Inflammatory macrophage treated with lipopolysaccharide for 1 hour (primary cell): ENCODE data around the gene ATP8A2.
A peak's percentile ranks its signal among the peaks of the same experiment; 100 is the strongest.
"Not testable (repeated sequence)": the region's sequence is repeated elsewhere in the genome, so short reads cannot be mapped to it uniquely, and the experiment has no call there.

Source experiments
- DNase-seq, 2 donors: peaks; one replicate each; pipeline ENCODE4 v3.0.0-alpha.2; 2020 to 2022

Gene ATP8A2

GRCh38 chr13:26058704-26059103 is 686.9 kb downstream of the ATP8A2 start:
- no peak for DNase-seq

- DNase-seq = no peak
Observed at GRCh38 chr13:26060357-26060756, 688.6 kb downstream of the ATP8A2 start.

- no peak for DNase-seq
Observed at GRCh38 chr13:26061256-26061655, 689.5 kb downstream of the ATP8A2 start.

- DNase-seq = no peak
Observed at GRCh38 chr13:26061947-26062346, 690.2 kb downstream of the ATP8A2 start.

- DNase-seq = peak; percentile 16 to 43
Observed at GRCh38 chr13:26062853-26063444, 691.2 kb downstream of the ATP8A2 start.

- not testable (repeated sequence) for DNase-seq
Observed at GRCh38 chr13:26066492-26066891, 694.7 kb downstream of the ATP8A2 start.

GRCh38 chr13:26067601-26068000 is 695.8 kb downstream of the ATP8A2 start:
- DNase-seq = no peak

- DNase-seq = not testable (repeated sequence)
Observed at GRCh38 chr13:26068372-26068771, 696.6 kb downstream of the ATP8A2 start.

- DNase-seq = not testable (repeated sequence)
Observed at GRCh38 chr13:26069642-26070041, 697.9 kb downstream of the ATP8A2 start.

GRCh38 chr13:26071691-26072090 is 699.9 kb downstream of the ATP8A2 start:
- no peak for DNase-seq

- not testable (repeated sequence) for DNase-seq
Observed at GRCh38 chr13:26072335-26072734, 700.6 kb downstream of the ATP8A2 start.

GRCh38 chr13:26074706-26075105 is 702.9 kb downstream of the ATP8A2 start:
- DNase-seq = peak; percentile 22 to 28
